ENCODE data around the gene ASIC1. TPM values are rescaled to one million over a fixed set of nuclear protein-coding genes. Genes with fewer than 3 reads are reported as not detected.

The ASIC1 gene
- total and polyA plus RNA-seq, 2 of the 4 experiments (the other 2 are of a cell fraction), result 1.6 to 9.9 TPM

DNA sequence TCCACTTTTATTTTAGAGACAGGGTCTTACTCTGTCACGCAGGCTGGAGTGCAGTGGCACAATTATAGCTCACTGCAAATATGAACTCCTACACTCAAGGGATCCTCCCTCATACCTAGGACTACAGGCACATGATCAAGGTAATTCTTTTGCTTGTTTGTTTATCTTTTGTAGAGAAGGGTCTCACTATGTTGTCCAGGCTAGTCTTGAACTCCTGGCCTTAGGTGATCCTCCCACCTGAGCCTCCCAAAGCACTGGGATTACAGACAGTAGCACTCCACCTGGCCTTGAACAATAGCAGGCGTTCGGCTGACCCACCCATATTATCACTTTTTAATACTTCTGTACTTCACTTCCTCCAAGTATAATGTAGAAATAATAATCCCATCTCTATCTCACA, 30.7 kb upstream of the ASIC1 start:
- no peaks in the 10 kb centered on the region; the same call in 1 of the 2 replicates for H3K4me1 ChIP-seq (ENCODE audit: control insufficient read depth, insufficient read depth, low read length)
- no peak for DNase-seq
- 0 out of 2 replicates have a peak, but pooled peaks cover 3% of the 10 kb centered on the region for H3K9me1 ChIP-seq (ENCODE audit: insufficient read depth, low read length)
- H3K27ac ChIP-seq (ENCODE audit: insufficient read depth, low read length), result no peak overlapping the region
- no TSS peak for BruUV-seq (replicated peaks)
- H3K4me2 ChIP-seq (ENCODE audit: low read depth, low read length), result no peak overlapping the region
- POLR2A ChIA-PET (ENCODE audit: unreplicated experiment), result no interaction called here
- no peak overlapping the region for H3K56ac ChIP-seq (ENCODE audit: extremely low read depth, insufficient read depth, low read length)
- H3K18ac ChIP-seq (ENCODE audit: low read depth, low read length), result no peak overlapping the region
- dilution Hi-C loops (cut with HindIII; ENCODE audit: low sequenced_read_pairs, unreplicated experiment), result no loop called here
- H4K8ac ChIP-seq (ENCODE audit: low read depth in 2 of 2, low read length in 2 of 2), result no peak overlapping the region; a peak in 1 of 4 replicates
- no peaks in the 10 kb centered on the region for H4K20me1 ChIP-seq (ENCODE audit: insufficient read depth, low read length)
- ATAC-seq (ENCODE audit: low read depth), result no peak
- intact Hi-C loops (cut with micrococcal nuclease), result no loop called here
- H3K9ac ChIP-seq (ENCODE audit: low read depth, low read length), result no peak overlapping the region
- in situ Hi-C loops (cut with MboI; ENCODE audit: low sequenced_read_pairs), result no loop called here
- 100% methylated on average over 1 of the region's 3 CpGs; no CpG with 5 or more reads in 1 of the 2 experiments for WGBS, 2 experiments (ENCODE audit: extremely low coverage in 2 of 2, insufficient read length in 1 of 2)
- CTCF ChIA-PET, result no interaction called here
- H3K14ac ChIP-seq (replicated peaks; ENCODE audit: low read depth, low read length), result no peak overlapping the region
- H3K27me3 ChIP-seq (ENCODE audit: control insufficient read depth, insufficient read depth, low read length), result no peaks in the 10 kb centered on the region
- H2AK9ac ChIP-seq (replicated peaks; ENCODE audit: low read depth, low read length, poor library complexity), result no peak overlapping the region
- H2BK120ac ChIP-seq (ENCODE audit: low read depth, low read length), result no peak overlapping the region
- H3K79me1 ChIP-seq (ENCODE audit: low read depth in 1 of 2, low read length in 2 of 2), result peaks cover 0 to 6% of the 10 kb centered on the region in 2 experiments; a peak in 2 of 4 replicates
- no peak overlapping the region for H2BK20ac ChIP-seq (ENCODE audit: low read depth, low read length)
- no peaks in the 10 kb centered on the region for H3K9me3 ChIP-seq (ENCODE audit: control insufficient read depth, insufficient read depth, low read length)
- no peaks in the 10 kb centered on the region for H3K36me3 ChIP-seq (ENCODE audit: control insufficient read depth, insufficient read depth, low read length)
- no peak overlapping the region for H2BK5ac ChIP-seq (ENCODE audit: low read depth, low read length, poor library complexity, severe bottlenecking)
- no peak for TF ChIP-seq RAD21 (IDR thresholded peaks at IDR 0.05; ENCODE audit: low read length)
- no peak for TF ChIP-seq MAZ (IDR thresholded peaks at IDR 0.05; ENCODE audit: borderline replicate concordance, low read depth, low read length)
- TF ChIP-seq FOS (IDR thresholded peaks at IDR 0.05; ENCODE audit: low read depth, low read length), result no peak
- no peak for TF ChIP-seq MXI1 (IDR thresholded peaks at IDR 0.05; ENCODE audit: borderline replicate concordance, low read depth, low read length)
- TF ChIP-seq MAFK (IDR thresholded peaks at IDR 0.05; ENCODE audit: low read depth, low read length), result no peak
- TF ChIP-seq CEBPB (IDR thresholded peaks at IDR 0.05; ENCODE audit: low read depth, low read length), result no peak
- no peak for TF ChIP-seq RCOR1 (IDR thresholded peaks at IDR 0.05; ENCODE audit: insufficient replicate concordance, low read length)
- TF ChIP-seq CHD1 (IDR thresholded peaks at IDR 0.05; ENCODE audit: low read depth, low read length), result no peak
- TF ChIP-seq USF2 (IDR thresholded peaks at IDR 0.05; ENCODE audit: low read depth, low read length), result no peak
- TF ChIP-seq POLR2A (IDR thresholded peaks at IDR 0.05; ENCODE audit: low read depth, low read length), result no peak
- TF ChIP-seq SMC3 (IDR thresholded peaks at IDR 0.05; ENCODE audit: low read depth, low read length), result no peak
- TF ChIP-seq, protein P1, sequence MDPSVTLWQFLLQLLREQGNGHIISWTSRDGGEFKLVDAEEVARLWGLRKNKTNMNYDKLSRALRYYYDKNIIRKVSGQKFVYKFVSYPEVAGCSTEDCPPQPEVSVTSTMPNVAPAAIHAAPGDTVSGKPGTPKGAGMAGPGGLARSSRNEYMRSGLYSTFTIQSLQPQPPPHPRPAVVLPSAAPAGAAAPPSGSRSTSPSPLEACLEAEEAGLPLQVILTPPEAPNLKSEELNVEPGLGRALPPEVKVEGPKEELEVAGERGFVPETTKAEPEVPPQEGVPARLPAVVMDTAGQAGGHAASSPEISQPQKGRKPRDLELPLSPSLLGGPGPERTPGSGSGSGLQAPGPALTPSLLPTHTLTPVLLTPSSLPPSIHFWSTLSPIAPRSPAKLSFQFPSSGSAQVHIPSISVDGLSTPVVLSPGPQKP (IDR thresholded peaks at IDR 0.05; ENCODE audit: borderline replicate concordance, low read depth, low read length), result no peak
- TF ChIP-seq RFX5 (IDR thresholded peaks at IDR 0.05; ENCODE audit: low read depth, low read length), result no peak
- no peak for TF ChIP-seq NFE2L2 (IDR thresholded peaks at IDR 0.05; ENCODE audit: low read depth, low read length)
- TF ChIP-seq BHLHE40 (IDR thresholded peaks at IDR 0.05; ENCODE audit: low read depth, low read length), result no peak
- no peak overlapping the region for H4K91ac ChIP-seq (ENCODE audit: insufficient read depth, low read depth, low read length)
- no peak overlapping the region for H2AFZ ChIP-seq (replicated peaks; ENCODE audit: low read length, poor library complexity)
- H4K5ac ChIP-seq (ENCODE audit: low read depth, low read length), result no peak overlapping the region
- H2AK5ac ChIP-seq (ENCODE audit: low read depth, low read length), result no peak overlapping the region
- H3K4ac ChIP-seq (ENCODE audit: low read depth, low read length), result no peak overlapping the region
- no peak overlapping the region for H3K4me3 ChIP-seq (ENCODE audit: insufficient read depth, low read depth, low read length)
- H2BK15ac ChIP-seq (ENCODE audit: low read depth, low read length), result no peak overlapping the region
- no peak overlapping the region for H3K23ac ChIP-seq (ENCODE audit: low read depth, low read length)

Measured in IMR-90 (cell line).